GM12801 (cell line): ENCODE data around the gene HUNK.

Experiments
- TF ChIP-seq, protein P1 (sequence below): IDR thresholded peaks from one replicate; pipeline ENCODE4 v1.5.1; 2011; ENCODE audit warnings: control low read depth; ENCODE audit not compliant: insufficient read length; ENCODE audit errors: extremely low read depth

HUNK gene

GRCh38 chr21:31918250-31918775 is 45.5 kb downstream of the HUNK start:
- TF ChIP-seq, protein P1, sequence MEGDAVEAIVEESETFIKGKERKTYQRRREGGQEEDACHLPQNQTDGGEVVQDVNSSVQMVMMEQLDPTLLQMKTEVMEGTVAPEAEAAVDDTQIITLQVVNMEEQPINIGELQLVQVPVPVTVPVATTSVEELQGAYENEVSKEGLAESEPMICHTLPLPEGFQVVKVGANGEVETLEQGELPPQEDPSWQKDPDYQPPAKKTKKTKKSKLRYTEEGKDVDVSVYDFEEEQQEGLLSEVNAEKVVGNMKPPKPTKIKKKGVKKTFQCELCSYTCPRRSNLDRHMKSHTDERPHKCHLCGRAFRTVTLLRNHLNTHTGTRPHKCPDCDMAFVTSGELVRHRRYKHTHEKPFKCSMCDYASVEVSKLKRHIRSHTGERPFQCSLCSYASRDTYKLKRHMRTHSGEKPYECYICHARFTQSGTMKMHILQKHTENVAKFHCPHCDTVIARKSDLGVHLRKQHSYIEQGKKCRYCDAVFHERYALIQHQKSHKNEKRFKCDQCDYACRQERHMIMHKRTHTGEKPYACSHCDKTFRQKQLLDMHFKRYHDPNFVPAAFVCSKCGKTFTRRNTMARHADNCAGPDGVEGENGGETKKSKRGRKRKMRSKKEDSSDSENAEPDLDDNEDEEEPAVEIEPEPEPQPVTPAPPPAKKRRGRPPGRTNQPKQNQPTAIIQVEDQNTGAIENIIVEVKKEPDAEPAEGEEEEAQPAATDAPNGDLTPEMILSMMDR, result no peak

- TF ChIP-seq, protein P1, result no peak
Observed at GRCh38 chr21:31920275-31920674, 47.5 kb downstream of the HUNK start.

DNA sequence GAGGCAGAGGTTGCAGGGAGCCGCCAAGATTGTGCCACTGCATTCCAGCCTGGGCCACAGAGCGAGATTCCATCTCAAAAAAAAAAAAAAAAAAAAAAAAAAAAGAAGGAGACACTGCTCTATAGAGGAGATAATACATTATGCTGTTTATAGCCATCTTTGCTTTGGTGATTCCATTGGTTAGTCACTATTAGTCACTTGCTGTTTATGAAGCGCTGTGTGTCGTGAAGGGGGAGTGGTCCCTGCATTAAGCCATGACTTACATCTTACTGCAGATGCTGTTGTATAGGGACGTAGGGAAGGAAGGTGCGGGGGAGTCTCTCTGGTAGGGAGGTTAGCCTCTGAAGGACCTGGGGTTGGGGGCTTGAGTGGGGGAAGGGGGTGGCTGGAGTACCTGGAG is 48.3 kb downstream of the HUNK start:
- TF ChIP-seq, protein P1, result no peak

DNA sequence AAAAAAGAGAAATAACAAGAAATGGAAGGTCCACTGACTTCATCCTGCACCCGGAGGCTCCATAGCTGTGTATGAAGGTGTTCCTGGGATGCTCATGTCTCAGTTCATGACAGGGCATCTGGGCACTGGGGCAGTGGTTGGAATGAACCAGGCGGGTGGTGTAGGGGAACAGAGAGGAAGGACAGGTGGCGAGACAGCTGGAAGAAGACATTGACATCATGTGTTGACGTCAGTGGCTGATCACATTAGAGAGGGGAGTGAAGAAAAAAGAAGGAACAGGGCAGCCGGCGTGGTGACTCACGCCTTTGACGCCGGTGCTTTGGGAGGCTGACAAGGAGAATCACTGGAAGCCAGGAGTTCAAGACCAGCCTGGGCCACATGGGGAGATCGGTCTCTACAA is 50.1 kb downstream of the HUNK start:
- TF ChIP-seq, protein P1, result no peak

DNA sequence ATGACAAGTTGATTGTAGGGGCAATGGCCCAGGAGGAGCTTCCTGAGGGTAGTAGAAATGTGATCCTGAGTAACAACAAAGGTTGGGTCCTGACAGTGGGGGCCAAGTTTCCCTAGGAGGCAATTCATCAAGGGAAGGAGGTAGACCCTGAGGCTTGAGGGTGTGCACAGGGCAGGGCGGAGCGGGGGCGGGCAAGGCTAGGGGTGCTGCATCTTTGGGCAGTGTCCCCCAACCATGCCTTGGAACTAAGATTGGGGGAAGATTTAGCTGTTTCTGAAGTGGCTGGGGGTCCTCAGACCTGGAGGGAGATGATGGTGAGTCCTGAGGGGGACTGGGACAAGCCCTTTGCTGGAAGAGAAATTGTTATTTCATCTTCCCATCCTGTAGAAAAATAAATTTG is 50.9 kb downstream of the HUNK start:
- TF ChIP-seq, protein P1, result no peak

DNA sequence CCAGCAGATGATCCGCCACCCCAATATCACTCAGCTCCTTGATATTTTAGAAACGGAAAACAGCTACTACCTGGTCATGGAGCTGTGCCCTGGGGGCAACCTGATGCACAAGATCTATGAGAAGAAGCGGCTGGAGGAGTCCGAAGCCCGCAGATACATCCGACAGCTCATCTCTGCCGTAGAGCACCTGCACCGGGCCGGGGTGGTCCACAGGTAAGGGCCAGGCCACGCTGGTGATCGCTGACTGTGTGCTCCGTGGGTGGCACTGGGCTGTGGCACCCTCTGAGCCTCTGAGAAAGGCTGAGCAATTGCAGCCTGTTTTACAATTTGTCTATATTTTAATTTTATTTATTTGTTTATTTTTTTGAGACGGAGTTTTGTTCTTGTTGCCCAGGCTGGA is 51.7 kb downstream of the HUNK start:
- TF ChIP-seq, protein P1, result no peak

- TF ChIP-seq, protein P1, result no peak
Observed at GRCh38 chr21:31926498-31926897, 53.7 kb downstream of the HUNK start.

- TF ChIP-seq, protein P1, result no peak
Observed at GRCh38 chr21:31927689-31928353, 55.0 kb downstream of the HUNK start.
